ENCODE data around the gene ZNF804A.
"Not testable (repeated sequence)": the region's sequence is repeated elsewhere in the genome, so short reads cannot be mapped to it uniquely, and the experiment has no call there.

The ZNF804A gene

GRCh38 chr2:184834699-184835397, 236.5 kb downstream of the ZNF804A start:
- no peak for DNase-seq (ENCODE audit: low read depth)

DNA sequence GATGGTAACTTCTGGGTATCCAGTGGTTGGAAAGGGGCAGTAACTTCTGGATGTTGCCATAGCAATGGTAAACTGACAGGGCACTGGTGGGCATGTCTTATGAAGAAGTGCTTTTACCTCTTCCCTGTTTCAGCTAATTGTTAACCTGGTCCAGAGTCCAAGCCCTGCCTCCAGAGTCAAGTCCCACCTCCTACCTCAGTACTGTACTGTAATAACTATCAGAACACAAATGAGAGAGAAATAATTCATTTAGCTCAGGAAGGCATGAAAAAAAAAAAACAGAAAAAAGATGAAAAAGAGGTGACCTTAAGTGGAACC, 237.0 kb downstream of the ZNF804A start:
- no peak for DNase-seq (ENCODE audit: low read depth)

DNA sequence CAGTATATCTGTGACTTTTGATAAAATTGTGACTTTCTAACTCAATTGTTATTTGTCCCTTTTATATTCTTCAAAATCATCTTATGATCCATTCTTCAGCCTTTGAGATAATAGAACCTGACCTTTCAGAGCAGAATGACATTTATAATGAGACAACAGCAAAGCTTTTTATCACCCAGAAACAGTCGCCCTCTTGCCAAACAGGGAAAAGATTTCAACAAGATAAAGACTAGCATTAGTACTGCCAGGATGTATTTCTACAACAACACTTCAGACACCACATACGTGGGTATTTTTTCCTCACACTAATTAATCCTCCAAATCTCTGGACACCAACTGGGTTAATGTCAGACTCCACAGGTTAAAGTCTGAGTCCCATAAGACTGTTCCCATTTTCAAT, 249.0 kb downstream of the ZNF804A start:
- DNase-seq (ENCODE audit: low read depth) = no peak

- DNase-seq (ENCODE audit: low read depth) = no peak
Observed at GRCh38 chr2:184849516-184849915, 251.2 kb downstream of the ZNF804A start.

GRCh38 chr2:184851576-184851975, 253.2 kb downstream of the ZNF804A start:
- no peak for DNase-seq (ENCODE audit: low read depth)

DNA sequence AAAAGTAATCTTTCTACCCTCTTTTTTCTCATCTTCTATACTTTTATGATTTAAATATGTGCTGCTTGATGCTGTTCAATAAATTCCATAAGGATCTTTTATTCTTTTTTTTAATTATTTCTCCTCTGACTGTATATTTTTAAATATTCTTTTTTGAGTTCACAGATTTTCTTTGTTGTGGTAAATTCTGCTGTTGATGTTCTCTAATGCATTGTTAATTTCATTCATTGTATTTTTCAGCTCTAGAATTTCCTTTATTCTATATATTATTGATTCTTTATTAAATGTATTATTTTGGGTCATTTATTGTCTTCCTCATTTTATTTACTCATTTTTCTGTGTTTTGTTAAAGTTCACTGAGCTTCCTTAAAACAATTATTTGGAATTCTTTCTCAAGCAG, 260.9 kb downstream of the ZNF804A start:
- DNase-seq (ENCODE audit: low read depth) = no peak

DNA sequence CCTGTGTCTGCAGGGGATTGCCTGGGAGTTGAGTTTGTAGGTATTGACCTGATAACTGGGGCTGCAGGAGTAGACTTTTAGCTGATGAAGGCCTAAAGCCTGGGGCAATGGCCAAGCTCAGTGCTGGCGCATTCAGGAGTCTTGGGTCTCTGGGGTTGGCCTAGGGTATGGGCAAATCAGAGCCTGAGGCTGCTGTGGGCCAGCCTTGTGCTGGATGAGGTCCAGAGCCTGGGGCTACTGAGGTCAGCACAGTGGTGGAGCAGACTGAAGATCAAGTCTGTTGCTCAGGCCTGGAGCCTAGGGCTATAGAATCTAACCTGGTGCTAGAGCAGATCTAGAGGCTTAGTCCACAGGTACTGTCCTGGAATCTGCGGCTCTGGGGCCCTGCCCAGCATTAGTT, 262.4 kb downstream of the ZNF804A start:
- no peak for DNase-seq (ENCODE audit: low read depth)

DNA sequence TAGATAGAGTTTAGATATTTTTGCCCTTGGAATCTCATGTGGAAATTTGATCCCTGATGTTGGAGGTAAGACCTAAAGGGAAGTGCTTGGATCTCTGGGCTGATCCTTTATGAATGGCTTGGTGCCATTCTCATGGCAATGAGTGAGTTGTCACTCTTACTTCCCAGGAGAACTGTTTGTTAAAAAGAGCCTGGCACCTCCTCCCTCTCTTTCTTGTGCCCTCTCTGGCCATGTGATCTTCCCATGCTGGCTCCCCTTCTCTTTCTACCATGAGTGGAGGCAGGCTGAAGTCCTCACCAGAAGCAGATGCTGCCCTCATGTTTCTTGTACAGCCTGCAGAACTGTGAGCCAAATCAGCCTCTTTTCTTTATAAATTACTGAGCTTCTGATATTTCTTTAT, 276.9 kb downstream of the ZNF804A start:
- no peak for DNase-seq (ENCODE audit: low read depth)

DNA sequence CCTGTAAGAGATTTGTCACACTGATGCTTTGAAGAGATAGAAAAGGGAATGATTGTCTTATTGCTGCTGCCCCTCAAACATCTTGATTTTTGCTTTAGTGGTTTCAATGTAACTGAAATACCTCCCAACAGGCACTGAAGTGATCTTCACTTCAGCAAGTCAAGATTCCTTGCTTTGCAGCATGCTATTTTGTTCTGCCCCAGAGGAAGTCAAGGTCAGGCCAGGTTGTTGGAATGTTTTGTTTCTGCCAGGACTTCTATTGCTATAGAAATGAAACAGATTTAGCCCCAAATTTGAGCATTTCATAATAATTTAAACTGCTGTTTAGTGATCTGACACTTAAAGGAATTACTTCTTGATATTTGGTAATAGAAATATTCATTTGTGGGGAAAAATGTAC, 277.6 kb downstream of the ZNF804A start:
- DNase-seq (ENCODE audit: low read depth) = no peak

GRCh38 chr2:184877909-184878308, 279.6 kb downstream of the ZNF804A start:
- DNase-seq (ENCODE audit: low read depth) = no peak

DNA sequence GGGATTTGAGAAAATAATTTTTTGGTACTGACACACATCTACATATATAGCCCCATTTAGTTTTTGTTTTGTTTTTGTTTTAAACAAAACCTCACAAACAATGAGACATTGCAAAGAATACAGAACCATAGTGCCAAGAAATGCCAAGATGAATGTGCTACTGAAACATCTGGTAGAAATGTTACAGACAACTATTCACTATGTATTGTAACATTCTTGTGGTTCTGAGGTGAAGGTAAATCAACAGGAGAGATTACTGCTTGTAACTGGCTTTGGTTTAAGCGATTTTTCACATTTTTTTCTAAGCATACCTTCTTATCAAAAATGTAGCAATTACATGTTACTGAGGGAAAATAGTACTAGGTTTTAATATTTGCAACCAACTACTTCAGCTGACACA, 281.3 kb downstream of the ZNF804A start:
- DNase-seq (ENCODE audit: low read depth) = no peak

- DNase-seq (ENCODE audit: low read depth) = not testable (repeated sequence)
Observed at GRCh38 chr2:184886585-184886984, 288.3 kb downstream of the ZNF804A start.

- no peak for DNase-seq (ENCODE audit: low read depth)
Observed at GRCh38 chr2:184890311-184890710, 292.0 kb downstream of the ZNF804A start.

- no peak for DNase-seq (ENCODE audit: low read depth)
Observed at GRCh38 chr2:184904991-184905390, 306.7 kb downstream of the ZNF804A start.

DNA sequence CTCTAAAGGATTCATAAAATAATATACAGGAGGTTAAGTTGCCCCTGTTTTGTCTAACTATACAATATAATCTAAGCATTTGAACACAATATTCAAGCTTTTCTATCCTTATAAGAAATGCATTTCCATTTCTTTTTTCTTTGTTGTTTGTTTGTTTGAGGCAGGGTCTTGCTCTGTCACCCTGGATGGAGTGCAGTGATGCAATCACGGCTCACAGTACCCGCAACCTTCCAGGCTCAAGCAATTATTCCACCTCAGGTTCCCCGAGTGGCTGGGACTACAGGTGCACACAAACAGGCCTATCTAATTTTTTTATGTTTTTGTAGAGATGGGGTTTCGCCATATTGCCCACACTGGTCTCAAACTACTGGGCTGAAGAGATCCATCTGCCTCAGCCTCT, 307.8 kb downstream of the ZNF804A start:
- DNase-seq (ENCODE audit: low read depth) = no peak

- no peak for DNase-seq (ENCODE audit: low read depth)
Observed at GRCh38 chr2:184906709-184907108, 308.4 kb downstream of the ZNF804A start.

DNA sequence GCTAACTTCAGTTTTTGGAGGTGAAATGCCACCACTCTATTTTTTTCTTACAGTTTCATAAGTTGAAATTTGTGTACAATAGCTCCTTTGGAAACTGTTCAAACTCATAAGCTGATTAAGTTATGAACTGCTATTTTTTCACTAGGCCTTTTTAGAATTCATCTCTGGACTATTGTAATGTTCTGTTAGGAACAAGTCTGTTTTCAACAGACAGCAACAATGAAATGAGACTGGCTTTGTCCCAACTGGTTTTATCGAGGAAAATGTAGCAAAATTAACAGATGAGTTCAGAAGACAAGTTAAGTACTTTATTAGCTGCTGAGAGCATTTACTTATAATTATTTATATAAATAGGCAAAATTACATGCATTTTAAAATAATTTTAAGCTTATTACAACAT, 310.6 kb downstream of the ZNF804A start:
- no peak for DNase-seq (ENCODE audit: low read depth)

- DNase-seq (ENCODE audit: low read depth) = no peak
Observed at GRCh38 chr2:184920451-184920965, 322.2 kb downstream of the ZNF804A start.

GRCh38 chr2:184921676-184922075, 323.3 kb downstream of the ZNF804A start:
- DNase-seq (ENCODE audit: low read depth) = no peak

DNA sequence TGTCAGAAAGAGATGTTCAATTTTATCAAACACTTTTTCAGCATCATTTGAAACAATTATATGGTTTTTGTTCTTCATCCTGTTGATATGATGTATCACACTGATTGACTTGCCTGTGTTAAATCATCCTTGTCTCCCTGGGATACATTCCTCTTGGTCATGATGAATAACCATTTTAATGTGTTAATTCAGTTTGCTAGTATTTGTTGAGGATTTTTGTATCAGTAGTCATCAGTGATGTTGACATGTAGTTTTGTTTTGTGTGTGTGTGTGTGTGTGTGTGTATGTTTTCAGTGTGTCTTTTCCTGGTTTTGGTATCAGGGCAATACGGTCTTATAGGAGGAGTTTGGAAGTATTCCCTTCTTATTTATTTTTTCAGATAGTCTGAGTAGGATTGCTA, 325.4 kb downstream of the ZNF804A start:
- DNase-seq (ENCODE audit: low read depth) = no peak

- DNase-seq (ENCODE audit: low read depth) = no peak
Observed at GRCh38 chr2:184927040-184927439, 328.7 kb downstream of the ZNF804A start.

DNA sequence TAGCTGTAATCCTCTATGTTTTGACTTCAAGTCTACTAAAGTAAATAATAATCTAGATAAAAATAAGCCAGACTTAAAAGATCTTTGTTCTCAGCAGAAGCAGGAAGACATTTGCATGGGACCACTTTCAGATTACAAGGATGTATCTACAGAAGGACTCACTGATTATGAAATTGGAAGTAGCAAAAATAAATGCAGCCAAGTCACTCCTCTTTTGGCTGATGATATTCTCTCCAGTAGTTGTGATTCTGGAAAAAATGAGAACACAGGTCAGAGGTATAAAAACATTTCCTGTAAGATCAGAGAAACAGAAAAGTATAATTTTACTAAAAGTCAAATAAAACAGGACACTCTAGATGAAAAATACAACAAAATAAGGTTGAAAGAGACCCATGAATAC, 338.4 kb downstream of the ZNF804A start:
- no peak for DNase-seq (ENCODE audit: low read depth)

DNA sequence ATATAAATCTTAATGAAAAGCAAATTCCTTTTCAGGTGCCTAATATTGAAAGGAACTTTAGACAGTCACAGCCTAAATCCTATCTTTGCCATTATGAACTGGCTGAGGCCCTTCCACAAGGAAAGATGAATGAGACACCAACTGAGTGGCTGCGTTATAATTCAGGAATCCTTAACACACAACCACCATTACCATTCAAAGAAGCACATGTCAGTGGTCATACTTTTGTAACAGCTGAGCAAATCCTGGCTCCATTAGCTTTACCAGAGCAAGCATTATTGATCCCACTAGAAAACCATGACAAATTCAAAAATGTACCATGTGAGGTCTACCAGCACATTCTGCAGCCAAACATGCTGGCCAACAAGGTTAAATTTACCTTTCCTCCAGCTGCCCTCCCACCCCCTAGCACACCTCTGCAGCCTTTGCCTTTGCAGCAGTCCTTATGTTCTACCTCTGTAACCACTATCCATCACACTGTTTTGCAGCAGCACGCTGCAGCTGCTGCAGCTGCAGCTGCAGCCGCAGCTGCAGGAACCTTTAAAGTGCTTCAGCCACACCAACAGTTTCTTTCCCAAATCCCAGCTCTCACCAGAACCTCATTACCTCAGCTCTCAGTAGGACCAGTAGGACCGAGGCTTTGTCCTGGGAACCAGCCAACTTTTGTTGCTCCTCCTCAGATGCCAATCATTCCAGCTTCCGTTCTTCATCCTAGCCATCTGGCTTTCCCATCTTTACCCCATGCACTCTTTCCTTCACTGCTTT, 340.1 kb downstream of the ZNF804A start:
- no peak for DNase-seq (ENCODE audit: low read depth)

GRCh38 chr2:184945326-184945725, 347.0 kb downstream of the ZNF804A start:
- no peak for DNase-seq (ENCODE audit: low read depth)

Measured in activated T-helper 1 cell treated with Interleukin-2 at 50 U/mL for 16 hours (primary cell).